ENCODE results near the gene SLC2A1. TPM values are rescaled to one million over a fixed set of nuclear protein-coding genes. Genes with fewer than 3 reads are reported as not detected.

Gene SLC2A1
- total and polyA plus RNA-seq, 2 experiments from 2014 or later: 271 to 301 TPM

DNA sequence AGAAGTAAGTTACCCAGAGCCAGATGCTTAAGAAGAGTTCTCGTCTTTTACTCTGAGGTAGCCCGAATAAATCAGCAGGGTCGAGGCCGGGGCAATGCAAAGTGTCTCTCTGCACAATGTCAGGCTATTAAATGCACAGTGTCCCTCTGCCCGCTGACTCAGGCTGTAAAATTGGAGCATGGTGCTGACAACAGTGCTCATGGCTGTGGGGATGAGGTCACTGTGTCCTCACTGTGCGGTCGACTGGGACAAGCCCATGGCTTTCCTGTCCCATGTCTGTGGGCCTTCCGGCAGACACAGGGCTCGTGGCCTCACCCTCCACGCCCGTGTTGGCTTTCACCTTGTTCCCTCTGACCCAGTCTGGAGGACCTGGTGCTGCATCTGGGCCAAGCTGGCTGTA lies 14.6 kb upstream of the SLC2A1 start:
- no peak overlapping the region for H3K4me3 ChIP-seq
- no peaks in the 10 kb centered on the region for H3K4me1 ChIP-seq (ENCODE audit: insufficient read depth)
- peak; percentile 71 for DNase-seq (ENCODE audit: low spot score)
- no peaks in the 10 kb centered on the region for H4K20me1 ChIP-seq (ENCODE audit: insufficient read depth, poor library complexity, severe bottlenecking)
- H3K36me3 ChIP-seq (replicated peaks; ENCODE audit: insufficient read depth, low read depth): no peaks in the 10 kb centered on the region
- no peaks in the 10 kb centered on the region for H3K9me2 ChIP-seq (replicated peaks; ENCODE audit: insufficient read depth)
- TF ChIP-seq CTCF (IDR thresholded peaks at IDR 0.05; ENCODE audit: poor library complexity) (no peak), EZH2phosphoT487 (IDR thresholded peaks at IDR 0.05; ENCODE audit: low read depth, severe bottlenecking, unreplicated experiment) (no peak), EZH2 (IDR thresholded peaks at IDR 0.05; ENCODE audit: borderline replicate concordance) (no peak)
- no peak overlapping the region for H3K4me2 ChIP-seq
- no peaks in the 10 kb centered on the region for H3K79me2 ChIP-seq
- no peaks in the 10 kb centered on the region for H3K27me3 ChIP-seq
- WGBS (ENCODE audit: low lambda C conversion rate, missing lambda C conversion rate): 44% methylated on average over 11 of the region's 11 CpGs
- H3K9me3 ChIP-seq (ENCODE audit: low read depth): no peaks in the 10 kb centered on the region
- peak overlapping the region; percentile 58 for H3K27ac ChIP-seq
- no peak overlapping the region for H2AFZ ChIP-seq

DNA sequence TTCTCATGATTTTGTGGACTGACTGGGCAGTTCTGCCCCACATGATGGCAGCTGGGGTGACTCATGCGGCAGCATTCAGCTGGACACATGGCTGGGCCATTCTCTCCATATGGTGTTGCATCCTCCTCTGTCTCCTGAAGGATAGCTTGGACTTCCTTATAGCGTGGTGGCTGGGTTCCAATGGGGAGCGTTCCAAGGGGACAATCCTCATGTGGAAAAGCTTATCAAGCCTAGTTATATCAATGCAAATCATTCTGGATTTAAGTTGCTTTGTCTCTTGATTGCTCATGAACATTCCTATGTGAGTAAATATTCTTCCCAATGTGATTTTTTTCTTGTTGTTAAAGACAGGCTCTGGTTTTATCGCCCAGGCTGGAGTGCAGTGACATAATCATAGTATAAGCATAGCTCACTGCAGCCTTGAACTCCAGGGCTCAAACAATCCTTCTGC lies 13.2 kb upstream of the SLC2A1 start:
- TF ChIP-seq EZH2phosphoT487 (IDR thresholded peaks at IDR 0.05; ENCODE audit: low read depth, severe bottlenecking, unreplicated experiment) (no peak), CTCF (IDR thresholded peaks at IDR 0.05; ENCODE audit: poor library complexity) (no peak), EZH2 (IDR thresholded peaks at IDR 0.05; ENCODE audit: borderline replicate concordance) (no peak)
- Histone ChIP-seq H3K36me3 (replicated peaks; ENCODE audit: insufficient read depth, low read depth) (no peaks in the 10 kb centered on the region), H3K4me2 (no peak overlapping the region), H3K9me2 (replicated peaks; ENCODE audit: insufficient read depth) (no peaks in the 10 kb centered on the region), H3K4me3 (no peak overlapping the region), H3K27ac (no peak overlapping the region), H3K79me2 (no peaks in the 10 kb centered on the region), H4K20me1 (ENCODE audit: insufficient read depth, poor library complexity, severe bottlenecking) (no peaks in the 10 kb centered on the region), H3K4me1 (ENCODE audit: insufficient read depth) (peaks cover 5% of the 10 kb centered on the region), H2AFZ (no peak overlapping the region), H3K9me3 (ENCODE audit: low read depth) (no peaks in the 10 kb centered on the region), H3K27me3 (no peaks in the 10 kb centered on the region)
- DNase-seq (ENCODE audit: low spot score): peak; percentile 64
- 80% methylated on average over 4 of the region's 4 CpGs for WGBS (ENCODE audit: low lambda C conversion rate, missing lambda C conversion rate)

DNA sequence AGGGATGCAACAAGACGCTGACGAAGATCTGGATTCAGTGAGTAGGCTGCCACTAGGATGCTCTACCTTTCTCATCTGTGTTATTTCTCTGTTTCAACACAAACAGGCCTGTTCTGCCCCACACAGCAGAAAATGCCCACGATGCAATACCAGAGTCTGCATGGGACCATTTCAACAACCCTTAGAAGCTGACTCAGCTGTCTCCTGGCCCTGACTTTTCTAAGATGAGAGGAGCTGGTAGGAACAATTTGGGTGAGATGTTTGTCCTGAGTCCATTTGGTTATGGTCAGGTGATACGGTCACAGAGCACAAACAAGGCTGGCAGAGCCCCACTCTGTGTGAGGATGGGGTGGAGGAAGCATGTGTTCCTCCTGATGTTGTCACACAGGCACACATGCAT lies 11.5 kb upstream of the SLC2A1 start:
- H2AFZ ChIP-seq: no peak overlapping the region
- no peak overlapping the region for H3K4me3 ChIP-seq
- no peak for DNase-seq (ENCODE audit: low spot score)
- H3K9me3 ChIP-seq (ENCODE audit: low read depth): no peaks in the 10 kb centered on the region
- H3K4me1 ChIP-seq (ENCODE audit: insufficient read depth): peaks cover 5% of the 10 kb centered on the region
- H3K27me3 ChIP-seq: no peaks in the 10 kb centered on the region
- no peaks in the 10 kb centered on the region for H3K36me3 ChIP-seq (replicated peaks; ENCODE audit: insufficient read depth, low read depth)
- H3K27ac ChIP-seq: no peak overlapping the region
- no peaks in the 10 kb centered on the region for H3K79me2 ChIP-seq
- H4K20me1 ChIP-seq (ENCODE audit: insufficient read depth, poor library complexity, severe bottlenecking): no peaks in the 10 kb centered on the region
- TF ChIP-seq CTCF (IDR thresholded peaks at IDR 0.05; ENCODE audit: poor library complexity) (no peak), EZH2 (IDR thresholded peaks at IDR 0.05; ENCODE audit: borderline replicate concordance) (no peak), EZH2phosphoT487 (IDR thresholded peaks at IDR 0.05; ENCODE audit: low read depth, severe bottlenecking, unreplicated experiment) (no peak)
- H3K4me2 ChIP-seq: no peak overlapping the region
- 80% methylated on average over 4 of the region's 4 CpGs for WGBS (ENCODE audit: low lambda C conversion rate, missing lambda C conversion rate)
- no peaks in the 10 kb centered on the region for H3K9me2 ChIP-seq (replicated peaks; ENCODE audit: insufficient read depth)

GRCh38 chr1:42968654-42969053 lies 10.0 kb upstream of the SLC2A1 start:
- H3K27ac ChIP-seq: no peak overlapping the region
- H3K9me3 ChIP-seq (ENCODE audit: low read depth): no peaks in the 10 kb centered on the region
- DNase-seq (ENCODE audit: low spot score): no peak
- no peaks in the 10 kb centered on the region for H3K36me3 ChIP-seq (replicated peaks; ENCODE audit: insufficient read depth, low read depth)
- H3K4me2 ChIP-seq: no peak overlapping the region
- peaks cover 5% of the 10 kb centered on the region for H3K4me1 ChIP-seq (ENCODE audit: insufficient read depth)
- no peaks in the 10 kb centered on the region for H4K20me1 ChIP-seq (ENCODE audit: insufficient read depth, poor library complexity, severe bottlenecking)
- no peak overlapping the region for H3K4me3 ChIP-seq
- 85% methylated on average over 3 of the region's 3 CpGs for WGBS (ENCODE audit: low lambda C conversion rate, missing lambda C conversion rate)
- no peaks in the 10 kb centered on the region for H3K9me2 ChIP-seq (replicated peaks; ENCODE audit: insufficient read depth)
- H2AFZ ChIP-seq: no peak overlapping the region
- H3K79me2 ChIP-seq: no peaks in the 10 kb centered on the region
- TF ChIP-seq EZH2phosphoT487 (IDR thresholded peaks at IDR 0.05; ENCODE audit: low read depth, severe bottlenecking, unreplicated experiment) (no peak), EZH2 (IDR thresholded peaks at IDR 0.05; ENCODE audit: borderline replicate concordance) (no peak), CTCF (IDR thresholded peaks at IDR 0.05; ENCODE audit: poor library complexity) (no peak)
- no peaks in the 10 kb centered on the region for H3K27me3 ChIP-seq
